Panc1 (cell line): Measurements from ENCODE around the gene NNAT. TPM values are rescaled to one million over a fixed set of nuclear protein-coding genes. Genes with fewer than 3 reads are reported as not detected.

Experiments
- ATAC-seq: fragments of 200-7000 bp; cut with Tn5 transposase; 2 replicates; pipeline ENCODE4 v1.9.1; 2020; ENCODE audit warnings: mild to moderate bottlenecking, moderate library complexity
- BruUV-seq: library from RNA; stranded (reverse); fragments of 400-500 nt; replicated peaks from 2 replicates; lab custom pipeline; 2021; lab: Mats Ljungman, UMichigan
- CTCF ChIA-PET: fragments of 300-600 bp; sonication (Branson Sonifier 250); formaldehyde crosslinking; loops from one replicate; lab custom pipeline; 2022; ENCODE audit warnings: antibody characterized with exemption; lab: Charles Lee
- POLR2A ChIA-PET: fragments of 300-600 bp; sonication (Branson Sonifier 250); formaldehyde crosslinking; loops from one replicate; lab custom pipeline; 2022; ENCODE audit warnings: antibody characterized with exemption; lab: Charles Lee
- DNase-seq: peaks from one replicate; pipeline ENCODE4 v3.0.0-alpha.2; 2010; ENCODE audit warnings: low read depth, low spot score
- H3K27ac ChIP-seq: 2 replicates; pipeline ENCODE4 v1.5.1; 2011; ENCODE audit warnings: mild to moderate bottlenecking, low read length, inconsistent platforms
- H3K27me3 ChIP-seq: fragments of 200-500 bp; sonication (Bioruptor generic); 2 replicates; pipeline ENCODE4 v1.6.0; 2014; ENCODE audit warnings: low read length, inconsistent platforms; ENCODE audit not compliant: control insufficient read depth, insufficient read depth
- H3K36me3 ChIP-seq: fragments of 200-500 bp; sonication (Bioruptor generic); 2 replicates; pipeline ENCODE4 v1.5.1; 2014; ENCODE audit warnings: inconsistent platforms, mild to moderate bottlenecking, low read length, moderate library complexity; ENCODE audit not compliant: control insufficient read depth, insufficient read depth
- H3K4me1 ChIP-seq: 2 replicates; pipeline ENCODE4 v1.5.1; 2011; ENCODE audit warnings: inconsistent platforms, mild to moderate bottlenecking, low read length, moderate library complexity; ENCODE audit not compliant: control insufficient read depth, insufficient read depth
- H3K4me3 ChIP-seq, 2 experiments: 2 replicates each; pipeline ENCODE4 v1.5.1; 2011 to 2012; ENCODE audit warnings: low read depth in 2 of 2, low read length in 2 of 2, mild to moderate bottlenecking in 2 of 2, inconsistent platforms in 1 of 2, moderate library complexity in 1 of 2
- H3K9me3 ChIP-seq: fragments of 200-500 bp; sonication (Bioruptor generic); 2 replicates; pipeline ENCODE4 v1.5.1; 2014; ENCODE audit warnings: low read depth, mild to moderate bottlenecking, inconsistent platforms, low read length, moderate library complexity; ENCODE audit not compliant: control insufficient read depth, insufficient read depth
- POLR2AphosphoS5 ChIP-seq: IDR thresholded peaks from 2 replicates; pipeline ENCODE4 v1.6.1; 2012; ENCODE audit warnings: mild to moderate bottlenecking, low read depth, low read length, moderate library complexity
- REST ChIP-seq, 2 experiments: IDR thresholded peaks; 2 replicates each; pipeline ENCODE4 v1.6.1; 2011 to 2012; ENCODE audit warnings: low read depth in 2 of 2, control low read depth in 1 of 2, low read length in 1 of 2, mild to moderate bottlenecking in 1 of 2, moderate library complexity in 1 of 2; ENCODE audit not compliant: insufficient read depth in 1 of 2
- SIN3A ChIP-seq: IDR thresholded peaks from 2 replicates; pipeline ENCODE4 v1.6.1; 2012; ENCODE audit warnings: low read depth, mild to moderate bottlenecking, low read length, moderate library complexity, borderline replicate concordance; ENCODE audit not compliant: insufficient read depth
- TCF7L2 ChIP-seq: IDR thresholded peaks from 2 replicates; pipeline ENCODE4 v1.6.1; 2011; ENCODE audit warnings: mild to moderate bottlenecking, low read depth, low read length, inconsistent platforms
- in situ Hi-C: cut with HindIII; loops from 2 replicates; pipeline ENCODE4 v1.10.0; 2016; ENCODE audit warnings: low sequenced_read_pairs, low pct_unique_long_range_greater_than_20kb
- intact Hi-C: fragments of 100-400 bp; cut with micrococcal nuclease; formaldehyde crosslinking; loops from one replicate; pipeline ENCODE4 v1.10.0; 2022; ENCODE audit not compliant: unreplicated experiment
- total RNA-seq: library from RNA; stranded (reverse); gene quantifications from one replicate; pipeline ENCODE4 v1.2.1, GENCODE V29; 2021; ENCODE audit not compliant: unreplicated experiment
- TF ChIP-seq, protein P1 (sequence below): fragments of 450-650 bp; IDR thresholded peaks from 2 replicates; pipeline ENCODE4 v1.5.1; 2017; ENCODE audit warnings: mild to moderate bottlenecking

The NNAT gene
- total RNA-seq, 1 experiment from 2014 or later: not detected

DNA sequence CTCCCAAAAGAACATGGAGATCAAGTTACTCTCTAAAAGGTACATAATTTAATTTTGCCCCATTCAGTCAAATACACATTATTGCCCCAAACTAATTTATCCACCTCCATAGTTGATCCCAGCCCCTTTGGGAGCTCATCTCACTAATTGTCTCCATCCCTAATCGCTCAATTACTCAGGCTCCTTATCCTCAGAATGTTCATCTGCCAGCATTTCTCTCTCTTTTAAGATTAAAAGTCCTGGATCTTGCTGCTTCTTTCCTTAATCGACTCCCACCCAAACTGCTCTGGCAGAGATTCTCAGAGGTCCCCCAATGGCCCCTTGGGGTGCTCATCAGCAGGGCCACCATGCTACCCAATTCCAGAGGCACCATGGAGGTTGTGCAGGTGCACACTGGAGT, 18.4 kb upstream of the NNAT start:
- no TSS peak for BruUV-seq
- Histone ChIP-seq H3K4me1 (no peaks in the 10 kb centered on the region), H3K4me3 (no peak overlapping the region), H3K27ac (no peak overlapping the region), H3K27me3 (no peaks in the 10 kb centered on the region), H3K36me3 (no peaks in the 10 kb centered on the region), H3K9me3 (no peaks in the 10 kb centered on the region)
- intact Hi-C loops (no loop called here), in situ Hi-C loops (no loop called here)
- TF ChIP-seq TCF7L2 (no peak), REST (IDR thresholded peaks at IDR 0.05; ENCODE audit: insufficient read depth in 1 of 2, low read depth in 2 of 2, low read length in 1 of 2) (no peak), SIN3A (no peak), POLR2AphosphoS5 (no peak)
- TF ChIP-seq, protein P1, sequence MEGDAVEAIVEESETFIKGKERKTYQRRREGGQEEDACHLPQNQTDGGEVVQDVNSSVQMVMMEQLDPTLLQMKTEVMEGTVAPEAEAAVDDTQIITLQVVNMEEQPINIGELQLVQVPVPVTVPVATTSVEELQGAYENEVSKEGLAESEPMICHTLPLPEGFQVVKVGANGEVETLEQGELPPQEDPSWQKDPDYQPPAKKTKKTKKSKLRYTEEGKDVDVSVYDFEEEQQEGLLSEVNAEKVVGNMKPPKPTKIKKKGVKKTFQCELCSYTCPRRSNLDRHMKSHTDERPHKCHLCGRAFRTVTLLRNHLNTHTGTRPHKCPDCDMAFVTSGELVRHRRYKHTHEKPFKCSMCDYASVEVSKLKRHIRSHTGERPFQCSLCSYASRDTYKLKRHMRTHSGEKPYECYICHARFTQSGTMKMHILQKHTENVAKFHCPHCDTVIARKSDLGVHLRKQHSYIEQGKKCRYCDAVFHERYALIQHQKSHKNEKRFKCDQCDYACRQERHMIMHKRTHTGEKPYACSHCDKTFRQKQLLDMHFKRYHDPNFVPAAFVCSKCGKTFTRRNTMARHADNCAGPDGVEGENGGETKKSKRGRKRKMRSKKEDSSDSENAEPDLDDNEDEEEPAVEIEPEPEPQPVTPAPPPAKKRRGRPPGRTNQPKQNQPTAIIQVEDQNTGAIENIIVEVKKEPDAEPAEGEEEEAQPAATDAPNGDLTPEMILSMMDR: no peak
- DNase-seq: no peak
- ChIA-PET POLR2A (interaction anchor here (0.7 kb wide), 1 partner anchor 688 kb away, joined by 4 read pairs; no protein-coding TSS in a partner anchor), CTCF (no interaction called here)
- no peak for ATAC-seq

GRCh38 chr20:37503256-37503927, 17.7 kb upstream of the NNAT start:
- Histone ChIP-seq H3K36me3 (no peaks in the 10 kb centered on the region), H3K27ac (no peak overlapping the region), H3K4me1 (no peaks in the 10 kb centered on the region), H3K4me3 (no peak overlapping the region), H3K9me3 (no peaks in the 10 kb centered on the region), H3K27me3 (no peaks in the 10 kb centered on the region)
- no peak for TF ChIP-seq TCF7L2
- ATAC-seq (no peak), DNase-seq (no peak)
- CTCF ChIA-PET: no interaction called here
- intact Hi-C loops (no loop called here), in situ Hi-C loops (no loop called here)
- POLR2A ChIA-PET: interaction anchor here (0.6 kb wide), 1 partner anchor 9 kb away, joined by 3 read pairs; no protein-coding TSS in a partner anchor
- BruUV-seq: no TSS peak

DNA sequence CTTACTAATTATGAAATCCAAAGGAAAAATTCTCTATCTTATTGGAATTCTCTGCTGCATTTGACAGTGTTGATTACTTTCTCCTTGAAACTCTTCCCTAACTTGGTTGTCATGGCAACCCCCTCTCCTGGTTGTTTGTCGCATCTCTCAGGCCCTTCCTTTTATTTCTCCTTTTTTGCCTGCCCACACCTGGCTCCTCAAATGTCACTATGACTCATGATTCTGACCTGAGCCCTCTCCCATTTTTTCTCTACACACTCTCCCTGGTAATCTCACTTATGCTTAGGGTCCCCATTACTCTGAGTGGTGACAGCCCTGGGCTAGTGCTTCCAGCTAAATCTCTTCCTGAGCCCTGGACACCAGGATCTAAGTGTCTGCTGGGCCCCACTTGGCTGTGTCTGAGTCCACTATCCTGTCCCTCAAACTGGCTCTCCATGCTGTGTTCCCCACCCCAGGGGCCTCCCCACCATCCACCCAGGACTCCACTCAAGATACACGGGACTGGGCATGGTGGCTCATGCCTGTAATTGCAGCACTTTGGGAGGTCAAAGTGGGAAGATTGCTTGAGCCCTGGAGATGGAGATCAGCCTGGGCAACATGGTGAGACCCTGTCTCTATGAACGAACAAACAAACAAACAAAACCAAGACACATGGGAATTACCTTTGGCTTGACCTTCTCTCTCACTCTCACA, 16.5 kb upstream of the NNAT start:
- H3K27ac ChIP-seq: no peak overlapping the region
- ChIA-PET CTCF (no interaction called here), POLR2A (no interaction called here)
- H3K4me3 ChIP-seq: no peak overlapping the region
- H3K36me3 ChIP-seq: no peaks in the 10 kb centered on the region
- ATAC-seq (no peak), DNase-seq (no peak)
- BruUV-seq: no TSS peak
- intact Hi-C loops (no loop called here), in situ Hi-C loops (no loop called here)
- H3K4me1 ChIP-seq: no peaks in the 10 kb centered on the region
- no peaks in the 10 kb centered on the region for H3K27me3 ChIP-seq
- no peak for TF ChIP-seq TCF7L2
- TF ChIP-seq SIN3A: no peak
- no peak for TF ChIP-seq POLR2AphosphoS5
- TF ChIP-seq, protein P1: no peak
- no peak for TF ChIP-seq REST (IDR thresholded peaks at IDR 0.05; ENCODE audit: insufficient read depth in 1 of 2, low read depth in 2 of 2, low read length in 1 of 2)
- H3K9me3 ChIP-seq: no peaks in the 10 kb centered on the region
